DMS53 (cell line): ENCODE measurements around the gene HKDC1.
"Not testable (repeated sequence)": the region's sequence is repeated elsewhere in the genome, so short reads cannot be mapped to it uniquely, and the experiment has no call there.

Experiments
- DNase-seq: peaks from one replicate; lab custom pipeline; 2025; lab: John Stamatoyannopoulos, UW

Gene HKDC1

GRCh38 chr10:69241575-69241974 is 21.4 kb downstream of the HKDC1 start:
- DNase-seq: no peak

GRCh38 chr10:69242040-69242851 is 22.1 kb downstream of the HKDC1 start:
- DNase-seq: no peak

- no peak for DNase-seq
Observed at GRCh38 chr10:69242852-69243212, 22.7 kb downstream of the HKDC1 start.

- DNase-seq: no peak
Observed at GRCh38 chr10:69243817-69244216, 23.7 kb downstream of the HKDC1 start.

GRCh38 chr10:69246036-69246435 is 25.9 kb downstream of the HKDC1 start:
- no peak for DNase-seq

GRCh38 chr10:69246581-69247312 is 26.6 kb downstream of the HKDC1 start:
- DNase-seq: no peak

GRCh38 chr10:69247313-69247710 is 27.2 kb downstream of the HKDC1 start:
- no peak for DNase-seq

GRCh38 chr10:69248117-69248730 is 28.1 kb downstream of the HKDC1 start:
- DNase-seq: no peak

- DNase-seq: no peak
Observed at GRCh38 chr10:69250041-69250440, 29.9 kb downstream of the HKDC1 start.

- DNase-seq: not testable (repeated sequence)
Observed at GRCh38 chr10:69251417-69251816, 31.3 kb downstream of the HKDC1 start.

- no peak for DNase-seq
Observed at GRCh38 chr10:69253171-69253570, 33.0 kb downstream of the HKDC1 start.

- DNase-seq: no peak
Observed at GRCh38 chr10:69254877-69255276, 34.7 kb downstream of the HKDC1 start.

- no peak for DNase-seq
Observed at GRCh38 chr10:69259547-69260243, 39.6 kb downstream of the HKDC1 start.

GRCh38 chr10:69261184-69261583 is 41.1 kb downstream of the HKDC1 start:
- DNase-seq: no peak

- DNase-seq: no peak
Observed at GRCh38 chr10:69262292-69262751, 42.2 kb downstream of the HKDC1 start.

GRCh38 chr10:69265521-69265920 is 45.4 kb downstream of the HKDC1 start:
- no peak for DNase-seq

- no peak for DNase-seq
Observed at GRCh38 chr10:69268761-69269416, 48.8 kb downstream of the HKDC1 start.

GRCh38 chr10:69269761-69270160 is 49.6 kb downstream of the HKDC1 start:
- DNase-seq: no peak

GRCh38 chr10:69270990-69271389 is 50.9 kb downstream of the HKDC1 start:
- no peak for DNase-seq

- DNase-seq: no peak
Observed at GRCh38 chr10:69272624-69273023, 52.5 kb downstream of the HKDC1 start.

- no peak for DNase-seq
Observed at GRCh38 chr10:69275444-69275843, 55.3 kb downstream of the HKDC1 start.

GRCh38 chr10:69276503-69276902 is 56.4 kb downstream of the HKDC1 start:
- no peak for DNase-seq
